GM21381 (cell line): ENCODE data around the gene KNSTRN.
A peak's percentile ranks its signal among the peaks of the same experiment; 100 is the strongest.

ENCODE experiments used
- ATAC-seq: cut with Tn5 transposase; IDR thresholded peaks from one replicate; pipeline ENCODE4 v1.9.1; 2021; ENCODE audit warnings: mild to moderate bottlenecking, moderate library complexity; ENCODE audit not compliant: unreplicated experiment

The KNSTRN gene

GRCh38 chr15:40365016-40365415 is 17.5 kb upstream of the KNSTRN start:
- no peak for ATAC-seq

DNA sequence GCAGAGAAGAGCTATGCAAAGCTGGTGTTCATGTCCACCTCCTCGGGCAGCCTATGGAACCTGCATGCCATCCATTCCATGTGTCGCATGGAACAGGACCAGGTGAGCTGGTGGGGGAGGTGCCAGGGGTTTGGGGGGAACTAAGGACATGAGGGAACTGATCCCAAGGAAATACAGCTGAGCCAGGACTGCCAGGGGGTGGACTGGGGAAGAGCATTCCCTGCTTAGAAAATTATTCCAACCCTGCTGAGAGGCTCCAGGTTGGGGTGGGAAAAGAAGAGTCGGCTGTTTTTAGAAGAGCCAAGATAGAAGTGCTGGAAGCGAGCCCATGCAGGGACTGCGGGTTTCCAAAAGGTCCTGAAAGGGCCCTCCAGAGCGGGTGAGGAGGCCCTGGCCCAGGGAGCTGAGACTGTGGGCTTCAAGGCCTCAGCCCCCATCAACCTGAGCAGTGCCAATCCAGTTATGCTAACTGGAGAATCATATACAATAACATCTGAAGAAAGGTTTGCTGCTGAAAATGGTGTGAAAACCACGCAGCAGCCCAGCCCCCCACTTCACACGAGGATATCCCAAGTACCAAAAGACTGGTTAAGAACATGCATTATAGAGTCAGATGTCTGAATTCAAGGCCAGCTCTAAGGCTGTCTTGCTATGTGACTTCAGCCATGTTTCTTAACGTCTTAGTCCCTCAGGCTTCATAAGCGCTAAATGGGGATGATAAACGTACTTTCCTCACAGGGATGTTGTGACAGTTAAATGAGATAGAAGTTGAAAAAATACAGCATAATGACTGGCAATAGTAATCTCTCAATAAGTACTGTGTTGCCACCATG is 16.7 kb upstream of the KNSTRN start:
- no peak for ATAC-seq

DNA sequence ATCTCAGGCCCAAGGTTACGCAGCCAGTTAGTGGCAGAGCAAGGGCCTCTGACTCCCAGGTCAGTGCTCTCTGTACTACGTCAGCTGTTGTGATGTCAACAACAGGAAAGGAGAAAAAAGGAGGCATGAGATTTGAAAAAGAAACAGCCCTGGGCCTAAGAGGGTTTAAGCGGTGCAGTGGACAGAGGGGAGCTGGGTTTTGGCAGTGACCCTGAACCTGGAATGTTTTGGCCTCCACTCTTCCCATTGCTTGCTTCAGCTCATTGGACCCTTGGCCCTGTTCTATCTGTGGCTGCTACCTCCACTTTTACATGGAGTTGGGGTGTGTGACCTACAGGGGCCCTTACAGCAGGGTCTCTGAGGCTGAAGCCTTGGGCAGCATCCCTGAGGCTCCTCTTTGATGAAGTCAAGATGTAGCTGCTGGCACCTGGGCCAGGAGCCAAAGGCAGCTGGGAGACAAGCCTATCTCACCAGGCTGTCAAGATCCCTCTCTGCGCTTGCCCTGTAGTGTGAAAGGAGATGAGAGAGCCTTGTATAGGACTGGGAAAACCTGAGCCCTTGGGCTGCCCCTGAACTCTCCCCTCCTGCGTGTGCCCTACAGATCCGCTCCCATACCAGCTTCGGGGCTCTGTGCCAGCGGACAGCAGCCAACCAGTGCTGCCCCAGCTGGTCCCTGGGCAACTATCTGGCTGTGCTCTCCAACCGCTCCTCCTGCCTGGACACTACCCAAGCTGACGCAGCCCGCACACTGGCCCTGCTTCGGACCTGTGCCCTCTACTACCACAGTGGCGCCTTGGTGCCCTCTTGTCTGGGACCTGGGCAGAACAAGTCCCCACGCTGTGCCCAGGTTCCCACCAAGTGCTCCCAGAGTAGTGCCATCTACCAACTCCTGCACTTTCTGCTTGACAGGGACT is 15.8 kb upstream of the KNSTRN start:
- ATAC-seq, result no peak

GRCh38 chr15:40367371-40367685 is 15.2 kb upstream of the KNSTRN start:
- no peak for ATAC-seq

GRCh38 chr15:40367686-40368611 is 14.6 kb upstream of the KNSTRN start:
- ATAC-seq, result peak; percentile 88

DNA sequence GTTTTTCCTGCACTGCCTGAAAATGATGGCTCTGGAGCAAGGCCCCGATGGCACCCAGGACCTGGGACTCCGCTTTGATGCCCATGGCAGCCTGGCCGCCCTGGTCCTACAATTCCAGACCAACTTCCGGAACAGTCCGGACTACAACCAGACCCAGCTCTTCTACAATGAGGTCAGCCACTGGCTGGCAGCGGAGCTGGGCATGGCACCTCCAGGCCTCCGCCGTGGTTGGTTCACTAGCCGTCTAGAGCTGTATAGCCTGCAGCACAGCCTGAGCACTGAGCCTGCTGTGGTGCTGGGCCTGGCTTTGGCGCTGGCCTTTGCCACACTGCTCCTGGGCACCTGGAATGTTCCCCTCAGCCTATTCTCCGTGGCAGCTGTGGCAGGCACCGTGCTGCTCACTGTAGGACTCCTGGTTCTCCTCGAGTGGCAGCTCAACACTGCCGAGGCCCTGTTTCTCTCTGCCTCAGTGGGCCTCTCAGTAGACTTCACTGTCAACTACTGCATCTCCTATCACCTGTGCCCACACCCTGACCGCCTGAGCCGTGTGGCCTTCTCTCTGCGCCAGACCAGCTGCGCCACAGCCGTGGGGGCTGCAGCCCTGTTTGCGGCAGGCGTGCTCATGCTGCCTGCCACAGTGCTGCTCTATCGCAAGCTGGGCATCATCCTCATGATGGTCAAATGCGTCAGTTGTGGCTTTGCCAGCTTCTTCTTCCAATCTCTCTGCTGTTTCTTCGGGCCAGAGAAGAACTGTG is 13.6 kb upstream of the KNSTRN start:
- ATAC-seq, result no peak

GRCh38 chr15:40369474-40369869 is 13.0 kb upstream of the KNSTRN start:
- ATAC-seq, result no peak

DNA sequence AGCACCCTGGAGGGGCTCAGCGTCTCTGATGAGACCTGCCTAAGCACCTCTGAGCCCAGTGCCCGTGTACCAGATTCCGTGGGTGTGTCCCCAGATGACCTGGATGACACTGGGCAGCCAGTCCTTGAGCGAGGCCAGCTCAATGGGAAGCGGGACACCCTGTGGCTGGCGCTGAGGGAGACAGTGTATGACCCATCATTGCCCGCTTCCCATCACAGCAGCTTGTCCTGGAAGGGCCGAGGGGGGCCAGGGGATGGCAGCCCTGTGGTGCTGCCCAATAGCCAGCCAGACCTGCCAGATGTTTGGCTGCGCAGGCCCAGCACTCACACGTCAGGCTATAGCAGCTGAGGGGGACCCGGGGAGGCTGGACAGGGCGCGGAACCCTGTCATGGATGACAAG is 12.6 kb upstream of the KNSTRN start:
- no peak for ATAC-seq

DNA sequence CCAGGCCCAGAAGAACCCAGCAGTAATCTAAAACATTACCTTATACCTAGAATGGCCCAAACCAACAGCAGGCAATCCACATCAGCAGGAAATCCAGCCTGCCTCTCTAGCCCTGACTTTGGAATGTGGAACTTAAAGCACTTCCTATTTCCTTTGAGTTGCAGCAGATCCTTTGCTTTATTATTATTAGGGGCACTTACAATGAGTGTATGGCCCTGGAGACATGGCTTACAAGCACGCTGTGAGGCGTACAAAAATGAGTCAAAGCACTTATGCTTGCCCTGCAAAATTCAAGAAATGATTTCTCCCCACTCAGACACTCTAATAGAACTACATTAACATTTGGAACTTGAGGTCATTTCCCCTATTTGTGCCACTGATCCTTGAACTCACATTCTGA is 9.5 kb upstream of the KNSTRN start:
- no peak for ATAC-seq

DNA sequence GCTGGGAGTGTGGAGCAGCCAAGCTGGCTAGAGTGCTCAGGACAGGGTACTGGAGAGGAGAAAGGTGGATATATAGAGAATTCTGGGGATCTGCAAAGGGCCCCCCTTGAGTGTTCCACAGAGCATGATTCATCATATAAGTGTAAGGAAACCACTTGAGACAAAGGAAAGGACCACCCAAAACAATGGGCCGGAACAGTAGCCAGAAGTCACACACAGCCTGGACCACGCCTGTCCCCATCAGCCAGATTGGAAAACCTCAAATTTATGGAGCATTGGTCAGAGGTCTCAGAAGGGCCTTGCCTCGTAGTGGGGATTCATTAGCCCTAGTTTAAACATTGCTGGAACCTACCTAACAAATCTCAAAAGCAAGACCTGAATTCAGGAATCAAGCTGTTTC is 4.9 kb upstream of the KNSTRN start:
- no peak for ATAC-seq

DNA sequence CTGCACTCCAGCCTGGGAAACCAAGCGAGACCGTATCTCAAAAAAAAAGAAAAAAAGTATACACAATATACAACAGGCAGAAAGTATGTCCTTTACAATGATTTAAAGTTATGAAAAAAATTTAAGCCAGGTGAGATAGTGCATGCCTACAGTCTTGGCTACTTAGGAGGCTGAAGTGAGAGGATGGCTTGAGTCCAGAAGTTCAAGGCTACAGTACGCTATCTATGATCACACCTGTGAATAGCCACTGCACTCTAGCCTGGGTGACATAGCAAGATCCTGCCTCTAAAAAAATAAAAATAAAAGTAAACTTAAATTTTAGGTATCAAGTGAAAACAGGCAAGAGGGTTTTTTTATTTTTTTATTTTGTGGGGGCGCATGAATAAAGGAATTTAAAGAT is 3.1 kb upstream of the KNSTRN start:
- no peak for ATAC-seq

- ATAC-seq, result no peak
Measured at GRCh38 chr15:40379853-40380252, 2.7 kb upstream of the KNSTRN start.

DNA sequence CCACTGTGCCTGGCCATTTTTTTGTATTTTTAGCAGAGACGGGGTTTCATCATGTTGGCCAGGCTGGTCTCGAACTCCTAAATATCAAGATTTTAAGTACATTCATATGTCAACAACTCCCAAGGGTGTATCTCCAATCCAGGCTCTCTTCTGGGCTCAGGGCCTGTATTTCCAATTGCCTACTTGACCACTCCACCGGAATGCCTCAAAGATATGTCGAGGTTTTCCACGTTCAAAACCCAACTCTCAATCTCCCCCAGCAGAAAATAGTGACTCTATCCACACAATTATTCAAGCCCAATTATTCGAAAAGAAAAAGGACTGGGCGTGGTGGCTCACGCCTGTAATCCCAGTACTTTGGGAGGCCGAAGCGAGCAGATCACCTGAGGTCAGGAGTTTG is 1.9 kb upstream of the KNSTRN start:
- no peak for ATAC-seq

- ATAC-seq, result no peak
Measured at GRCh38 chr15:40381818-40382529, 547 bp upstream of the KNSTRN start.

DNA sequence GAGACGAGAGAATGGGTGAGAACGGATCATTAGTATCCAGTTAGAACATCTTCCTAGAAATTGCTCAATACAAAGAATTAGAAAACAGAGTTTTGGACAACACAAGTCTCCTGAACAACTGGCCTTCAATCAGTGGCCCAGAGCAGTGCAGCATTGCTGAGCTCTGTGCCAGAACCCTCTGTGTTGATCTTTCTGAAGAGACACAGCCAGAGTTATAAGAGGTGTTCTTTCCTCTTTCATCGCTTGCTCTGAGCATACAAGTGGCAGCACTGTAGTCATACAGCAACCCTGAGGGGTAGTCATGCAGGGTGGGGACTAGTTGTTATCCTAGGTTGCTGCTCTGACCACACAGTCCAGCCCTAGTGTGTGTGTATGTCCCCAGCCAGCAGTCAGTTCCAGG is 4.0 kb downstream of the KNSTRN start:
- no peak for ATAC-seq

GRCh38 chr15:40388941-40389823 is 6.7 kb downstream of the KNSTRN start:
- ATAC-seq, result no peak

DNA sequence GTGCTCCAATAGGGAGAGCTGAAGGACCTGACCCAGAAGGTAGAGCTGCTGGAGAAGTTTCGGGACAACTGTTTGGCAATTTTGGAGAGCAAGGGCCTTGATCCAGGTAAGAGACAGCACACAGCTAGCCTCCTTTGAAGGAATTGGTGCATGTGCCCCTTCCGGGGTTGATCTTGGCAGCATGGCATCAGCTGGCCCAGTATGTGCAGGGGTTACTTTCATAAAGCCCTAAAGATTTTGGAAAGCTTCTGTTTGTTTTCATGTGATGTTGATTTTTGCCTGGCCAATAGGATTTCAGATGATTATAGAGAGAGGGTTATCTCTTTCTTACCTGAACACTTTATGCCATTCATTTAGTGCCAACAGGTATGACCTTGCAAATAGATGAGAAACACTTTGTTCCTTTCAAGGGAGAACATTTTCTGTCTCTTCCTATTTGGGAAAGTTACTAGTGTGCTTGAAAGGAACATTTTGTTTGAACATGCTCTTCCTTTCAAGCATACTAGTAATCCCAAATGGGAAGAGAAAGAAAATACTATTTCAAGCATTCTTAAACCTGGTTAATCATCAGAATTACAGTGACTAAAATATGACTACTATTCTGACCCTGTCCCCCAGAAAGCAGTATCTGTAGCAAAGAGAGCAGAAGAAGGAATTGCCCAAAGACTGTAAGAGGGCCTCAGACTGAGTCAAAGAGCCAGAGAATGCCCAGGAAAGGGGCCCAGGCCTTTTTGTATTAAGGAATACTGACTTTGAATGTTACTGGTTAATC is 7.5 kb downstream of the KNSTRN start:
- no peak for ATAC-seq
